ENCODE measurements around the gene YPEL4.
"Not testable (repeated sequence)": the region's sequence is repeated elsewhere in the genome, so short reads cannot be mapped to it uniquely, and the experiment has no call there.

Gene YPEL4, protein sequence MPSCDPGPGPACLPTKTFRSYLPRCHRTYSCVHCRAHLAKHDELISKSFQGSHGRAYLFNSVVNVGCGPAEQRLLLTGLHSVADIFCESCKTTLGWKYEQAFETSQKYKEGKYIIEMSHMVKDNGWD

DNA sequence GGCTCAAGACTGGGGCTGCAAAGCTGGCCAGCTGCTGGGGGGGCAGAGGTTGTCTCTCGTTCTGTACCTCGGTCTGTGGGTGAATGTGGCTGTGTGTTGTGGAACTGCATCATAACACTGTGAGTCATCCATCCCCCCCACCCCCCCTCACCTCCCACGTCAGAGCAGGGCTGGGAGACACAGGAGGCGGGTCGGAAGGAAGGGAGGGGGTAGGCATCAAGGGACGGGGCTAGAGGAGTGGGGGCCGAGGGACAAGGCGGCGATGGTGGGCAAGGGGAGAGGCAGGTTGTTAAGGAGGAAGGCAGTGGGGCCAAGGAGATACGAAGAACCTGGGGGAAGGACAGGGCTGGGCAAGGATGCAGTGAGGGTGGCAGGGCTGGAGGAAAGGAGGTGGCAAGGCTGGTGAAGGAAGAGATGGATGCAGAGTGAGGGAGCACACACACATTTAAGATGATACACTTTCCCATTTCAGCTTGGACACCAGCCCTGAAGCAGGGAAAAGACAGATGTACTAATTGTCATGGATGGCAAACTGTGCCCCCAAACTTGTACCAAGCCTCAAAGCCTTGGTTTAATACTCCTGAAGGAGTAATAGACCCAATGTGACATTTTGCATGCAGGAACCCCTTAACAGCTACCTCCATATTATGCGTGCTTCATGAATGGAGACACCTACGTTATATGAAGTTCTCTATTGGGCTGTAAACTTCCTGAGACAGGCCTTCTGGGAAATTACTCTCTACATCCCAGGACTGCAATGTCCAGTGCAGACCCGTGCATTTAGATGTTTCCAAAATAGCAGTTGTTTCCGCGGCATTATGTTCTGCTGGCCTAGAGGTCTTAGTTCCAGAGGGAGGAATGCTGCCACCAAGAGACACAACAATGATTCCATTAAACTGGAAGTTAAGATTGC lies at the start of gene YPEL4:
Gene YPEL4, minus strand, starts transcription at position 87 of the 913 bp plus-strand sequence. CDS start 2,805 bp downstream, outside the sequence.
- no peak for DNase-seq

DNA sequence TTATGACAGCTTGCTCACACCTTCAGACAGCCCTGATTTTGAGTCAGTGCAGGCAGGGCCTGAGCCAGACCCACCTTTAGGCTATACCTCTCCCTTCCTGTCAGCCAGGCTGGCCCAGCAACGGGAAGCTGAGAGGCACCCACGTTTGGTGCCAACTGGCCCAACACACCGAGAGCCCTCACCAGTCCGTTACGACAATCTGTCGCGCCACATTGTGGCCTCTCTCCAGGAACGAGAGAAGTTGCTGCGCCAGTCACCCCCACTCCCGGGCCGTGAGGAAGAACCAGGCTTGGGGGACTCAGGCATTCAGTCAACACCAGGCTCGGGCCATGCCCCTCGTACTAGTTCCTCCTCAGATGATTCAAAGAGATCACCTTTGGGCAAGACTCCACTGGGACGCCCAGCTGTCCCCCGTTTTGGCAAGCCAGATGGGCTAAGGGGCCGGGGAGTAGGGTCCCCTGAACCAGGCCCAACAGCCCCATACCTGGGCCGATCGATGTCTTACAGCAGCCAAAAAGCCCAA lies 49.2 kb upstream of the YPEL4 start:
- DNase-seq, result no peak

DNA sequence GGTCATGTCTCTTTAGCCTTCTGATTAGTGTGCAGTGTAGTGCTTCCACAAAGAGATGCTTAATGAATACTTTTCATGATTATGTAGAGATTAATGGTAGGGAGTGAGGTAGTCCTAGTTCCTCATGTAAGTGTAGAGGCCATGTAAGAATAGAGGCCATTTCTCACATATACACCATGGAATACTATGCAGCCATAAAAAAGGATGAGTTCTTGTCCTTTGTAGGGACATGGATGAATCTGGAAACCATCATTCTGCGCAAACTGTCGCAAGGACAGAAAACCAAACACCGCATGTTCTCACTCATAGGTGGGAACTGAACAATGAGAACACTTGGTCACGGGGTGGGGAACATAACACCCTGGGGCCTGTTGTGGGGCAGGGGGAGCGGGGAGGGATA lies 40.8 kb upstream of the YPEL4 start:
- not testable (repeated sequence) for DNase-seq

- no peak for DNase-seq
Measured at GRCh38 chr11:57681168-57681567, 31.5 kb upstream of the YPEL4 start.

GRCh38 chr11:57680552-57680874 lies 30.8 kb upstream of the YPEL4 start:
- no peak for DNase-seq

GRCh38 chr11:57679396-57679795 lies 29.7 kb upstream of the YPEL4 start:
- no peak for DNase-seq

- DNase-seq, result no peak
Measured at GRCh38 chr11:57675176-57675941, 25.6 kb upstream of the YPEL4 start.

- peak; percentile 10 for DNase-seq
Measured at GRCh38 chr11:57674251-57674650, 24.5 kb upstream of the YPEL4 start.

- no peak for DNase-seq
Measured at GRCh38 chr11:57668434-57668782, 18.7 kb upstream of the YPEL4 start.

GRCh38 chr11:57667736-57668433 lies 18.2 kb upstream of the YPEL4 start, which contains the start of gene ZDHHC5:
Gene ZDHHC5 (plus strand): TSS chr11:57668114. CDS start chr11:57673091, 4,977 bp downstream.
- DNase-seq, result peak; percentile 97

DNA sequence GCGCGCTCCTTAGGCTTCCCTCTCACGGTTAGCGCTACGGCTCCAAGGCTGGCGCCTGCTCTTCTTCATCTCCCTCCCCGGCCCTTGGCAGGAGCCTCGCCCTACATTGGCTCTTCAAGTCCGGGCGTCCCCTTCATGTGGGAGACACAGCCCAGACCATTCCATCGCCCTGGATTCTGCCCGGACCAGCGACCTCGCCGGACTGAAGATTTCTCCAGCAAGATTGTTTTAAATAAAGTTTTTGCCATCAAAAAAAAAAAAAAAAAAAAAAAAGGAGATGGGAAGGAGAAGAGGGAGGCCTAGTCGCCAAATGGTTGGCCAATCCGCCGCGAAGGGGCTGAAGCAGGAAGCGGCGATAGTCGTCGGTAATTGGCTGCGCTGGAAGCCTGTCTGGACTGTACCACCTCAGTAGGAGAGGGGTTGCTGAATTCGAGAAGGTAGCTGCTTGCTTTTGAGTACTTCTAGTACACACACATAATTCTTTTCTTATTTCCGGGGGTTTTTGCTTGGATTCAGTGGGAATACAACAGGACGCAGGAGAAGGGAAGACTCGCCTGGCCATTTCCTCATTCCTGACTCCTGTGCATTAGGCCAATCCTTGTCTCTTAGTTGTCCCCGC lies 17.5 kb upstream of the YPEL4 start:
- DNase-seq, result peak; percentile 95

DNA sequence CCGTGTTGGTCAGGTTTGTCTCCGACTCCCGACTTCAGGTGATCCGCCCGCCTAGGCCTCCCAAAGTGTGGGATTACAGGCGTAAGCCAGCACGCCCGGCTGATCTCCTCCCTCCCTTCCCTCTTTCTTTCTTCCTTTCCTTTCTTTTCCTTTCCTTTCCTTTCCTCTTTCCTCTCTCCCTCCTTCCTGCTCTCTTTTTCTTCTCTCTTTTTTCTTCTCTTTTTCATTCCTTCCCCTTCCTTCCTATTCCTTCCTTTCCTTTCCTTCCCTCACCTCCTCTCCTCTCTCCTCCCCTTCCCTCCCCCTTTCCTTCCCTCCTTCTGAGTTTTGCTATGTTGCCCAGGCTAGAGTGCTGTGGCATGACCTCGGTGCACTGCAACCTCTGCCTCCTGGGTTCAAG lies 14.3 kb upstream of the YPEL4 start:
- DNase-seq, result no peak

DNA sequence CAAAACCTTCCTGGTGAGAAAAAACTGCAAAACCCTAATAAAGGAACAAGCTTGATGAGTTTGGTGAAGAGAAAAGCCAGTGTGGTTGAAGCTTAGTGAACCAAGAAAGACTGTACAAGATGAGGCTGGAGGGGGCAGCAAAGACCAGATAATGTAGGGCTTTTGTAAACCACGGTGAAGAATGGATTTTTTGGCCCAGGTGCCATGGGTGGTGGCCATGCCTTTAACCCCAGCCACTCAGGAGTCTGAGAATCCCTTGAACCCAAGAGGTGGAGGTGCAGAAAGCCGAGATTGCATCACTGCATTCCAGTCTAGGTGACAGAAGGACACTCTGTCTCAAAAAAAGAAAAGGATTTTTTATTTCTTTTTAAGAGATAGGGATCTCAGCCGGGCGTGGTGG lies 13.2 kb upstream of the YPEL4 start:
- DNase-seq, result no peak

GRCh38 chr11:57659669-57660068 lies 10.0 kb upstream of the YPEL4 start:
- DNase-seq, result no peak

DNA sequence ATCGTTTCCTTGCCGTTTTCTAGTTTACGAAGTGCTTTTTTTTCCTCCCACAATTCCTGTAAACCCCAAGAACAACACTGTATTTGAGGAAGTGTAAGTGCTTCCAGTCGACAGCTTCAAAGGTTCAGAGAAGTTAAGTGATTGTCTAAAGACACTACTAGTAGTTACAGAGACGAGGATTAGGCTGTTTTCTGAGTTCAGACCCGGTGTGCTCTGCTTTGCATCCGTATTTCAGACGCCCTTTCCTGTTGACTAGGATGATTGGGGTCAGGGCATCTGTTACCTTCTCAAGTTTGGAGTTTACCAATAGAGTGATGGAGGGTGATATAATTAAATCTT lies 8.3 kb upstream of the YPEL4 start:
- DNase-seq, result no peak

GRCh38 chr11:57657194-57658022 lies 7.7 kb upstream of the YPEL4 start, which contains the start of gene CLP1:
Gene CLP1 (plus strand): TSS chr11:57657762. CDS start chr11:57659477, 1,715 bp downstream.
- peak; percentile 97 for DNase-seq

DNA sequence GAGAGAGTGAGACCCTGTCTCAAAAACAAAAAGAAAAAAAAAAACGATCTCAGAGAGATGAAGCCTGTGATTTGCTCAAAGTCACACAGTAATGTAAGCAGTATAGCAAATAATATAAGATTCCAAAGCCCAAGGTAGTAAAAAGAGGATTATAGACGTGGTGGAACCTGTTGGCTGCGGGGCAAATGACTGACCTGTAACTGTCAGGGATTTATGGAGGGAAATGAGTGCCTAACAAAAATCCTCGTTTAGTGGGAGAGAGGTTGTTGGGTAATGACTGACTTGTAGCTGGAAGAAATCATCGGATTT lies 7.1 kb upstream of the YPEL4 start:
- no peak for DNase-seq

- no peak for DNase-seq
Measured at GRCh38 chr11:57653163-57653562, 3.5 kb upstream of the YPEL4 start.

DNA sequence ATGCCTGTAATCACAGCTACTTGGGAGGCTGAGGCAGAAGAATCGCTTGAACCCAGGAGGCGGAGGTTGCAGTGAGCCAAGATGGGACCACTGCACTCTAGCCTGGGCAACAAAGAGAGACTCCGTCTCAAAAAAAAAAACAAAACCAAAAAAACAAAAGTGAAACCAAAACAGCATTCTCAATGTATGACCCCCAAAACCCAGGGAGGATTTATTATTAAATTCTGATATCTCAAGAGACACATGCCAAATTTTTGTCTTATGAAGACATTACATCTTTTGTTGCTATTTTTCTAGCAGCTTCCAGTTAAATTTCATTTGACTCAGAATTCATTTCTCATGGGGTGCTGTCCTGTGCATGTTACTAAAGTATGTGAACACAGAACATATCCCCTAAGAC lies 3.0 kb upstream of the YPEL4 start:
- no peak for DNase-seq

GRCh38 chr11:57652230-57652629 lies 2.5 kb upstream of the YPEL4 start:
- DNase-seq, result not testable (repeated sequence)

GRCh38 chr11:57651408-57651807 lies 1.7 kb upstream of the YPEL4 start:
- no peak for DNase-seq

DNA sequence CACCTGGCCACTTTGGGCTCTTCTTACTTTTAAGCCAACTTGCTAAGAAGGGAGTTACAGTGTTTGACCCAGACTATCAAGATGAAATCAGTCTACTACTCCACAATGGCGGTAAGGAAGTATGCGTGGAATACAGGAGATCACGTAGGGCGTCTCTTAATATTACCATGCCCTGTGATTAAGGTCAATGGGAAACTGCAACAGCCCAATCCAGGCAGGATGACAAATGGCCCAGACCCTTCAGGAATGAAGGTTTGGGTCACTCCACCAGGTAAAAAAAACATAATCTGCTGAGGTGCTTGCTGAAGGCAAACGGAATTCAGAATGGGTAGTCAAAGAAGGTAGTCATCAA lies 1.0 kb upstream of the YPEL4 start:
- no peak for DNase-seq
